ENCODE measurements around the gene EVI5L.

EVI5L gene

GRCh38 chr19:7912697-7913564, 82.9 kb downstream of the EVI5L start:
- Histone ChIP-seq H4K20me1 (ENCODE audit: insufficient read depth, low read length, poor library complexity, severe bottlenecking) (peaks cover 9% of the 10 kb centered on the region), H3K4me1 (ENCODE audit: insufficient read depth, low read length, poor library complexity, severe bottlenecking) (no peaks in the 10 kb centered on the region), H3K79me2 (ENCODE audit: insufficient read depth, low read length) (peaks cover 8% of the 10 kb centered on the region; the same call in 1 of the 2 replicates), H3K9me2 (replicated peaks; ENCODE audit: low read depth, low read length) (no peaks in the 10 kb centered on the region), H3F3A (ENCODE audit: low read depth) (no peaks in the 10 kb centered on the region), H3K9ac (ENCODE audit: low read depth, low read length, poor library complexity, severe bottlenecking) (no peak overlapping the region), H3K27me3 (ENCODE audit: insufficient read depth, low read length, poor library complexity, severe bottlenecking) (no peaks in the 10 kb centered on the region), H3K4me2 (ENCODE audit: low read depth, low read length, poor library complexity, severe bottlenecking) (no peak overlapping the region), H3K36me3 (ENCODE audit: insufficient read depth, low read length) (peaks cover 20% of the 10 kb centered on the region; the same call in 1 of the 2 replicates), H3K4me3 (ENCODE audit: low read length, poor library complexity, severe bottlenecking) (no peak overlapping the region), H2AFZ (ENCODE audit: low read length) (no peak overlapping the region), H3K9me3 (ENCODE audit: insufficient read depth, low read depth, low read length) (no peaks in the 10 kb centered on the region)
- TF ChIP-seq CTCF (conservative IDR thresholded peaks at IDR 0.05; ENCODE audit: low read length), result no peak
- no peak for TF ChIP-seq EZH2phosphoT487 (IDR thresholded peaks at IDR 0.05; ENCODE audit: borderline replicate concordance)

GRCh38 chr19:7913652-7914051, 83.6 kb downstream of the EVI5L start:
- H4K20me1 ChIP-seq (ENCODE audit: insufficient read depth, low read length, poor library complexity, severe bottlenecking), result peaks cover 4% of the 10 kb centered on the region
- H3K36me3 ChIP-seq (ENCODE audit: insufficient read depth, low read length), result peaks cover 20% of the 10 kb centered on the region; the same call in 1 of the 2 replicates
- H3K4me1 ChIP-seq (ENCODE audit: insufficient read depth, low read length, poor library complexity, severe bottlenecking), result no peaks in the 10 kb centered on the region
- H3F3A ChIP-seq (ENCODE audit: low read depth), result no peaks in the 10 kb centered on the region
- H3K9ac ChIP-seq (ENCODE audit: low read depth, low read length, poor library complexity, severe bottlenecking), result no peak overlapping the region
- H3K79me2 ChIP-seq (ENCODE audit: insufficient read depth, low read length), result peaks cover 1% of the 10 kb centered on the region; the same call in 1 of the 2 replicates
- TF ChIP-seq EZH2phosphoT487 (IDR thresholded peaks at IDR 0.05; ENCODE audit: borderline replicate concordance) (no peak), CTCF (conservative IDR thresholded peaks at IDR 0.05; ENCODE audit: low read length) (no peak)
- H2AFZ ChIP-seq (ENCODE audit: low read length), result no peak overlapping the region
- no peaks in the 10 kb centered on the region for H3K9me3 ChIP-seq (ENCODE audit: insufficient read depth, low read depth, low read length)
- H3K4me2 ChIP-seq (ENCODE audit: low read depth, low read length, poor library complexity, severe bottlenecking), result no peak overlapping the region
- no peaks in the 10 kb centered on the region for H3K27me3 ChIP-seq (ENCODE audit: insufficient read depth, low read length, poor library complexity, severe bottlenecking)
- no peak overlapping the region for H3K4me3 ChIP-seq (ENCODE audit: low read length, poor library complexity, severe bottlenecking)
- H3K9me2 ChIP-seq (replicated peaks; ENCODE audit: low read depth, low read length), result no peaks in the 10 kb centered on the region

- no peak overlapping the region for H2AFZ ChIP-seq (ENCODE audit: low read length)
- no peaks in the 10 kb centered on the region for H3K9me2 ChIP-seq (replicated peaks; ENCODE audit: low read depth, low read length)
- H3K79me2 ChIP-seq (ENCODE audit: insufficient read depth, low read length), result no peaks in the 10 kb centered on the region
- H3K9me3 ChIP-seq (ENCODE audit: insufficient read depth, low read depth, low read length), result no peaks in the 10 kb centered on the region
- H3F3A ChIP-seq (ENCODE audit: low read depth), result no peaks in the 10 kb centered on the region
- H3K4me2 ChIP-seq (ENCODE audit: low read depth, low read length, poor library complexity, severe bottlenecking), result no peak overlapping the region
- no peaks in the 10 kb centered on the region for H4K20me1 ChIP-seq (ENCODE audit: insufficient read depth, low read length, poor library complexity, severe bottlenecking)
- TF ChIP-seq CTCF (conservative IDR thresholded peaks at IDR 0.05; ENCODE audit: low read length) (no peak), EZH2phosphoT487 (IDR thresholded peaks at IDR 0.05; ENCODE audit: borderline replicate concordance) (no peak)
- no peak overlapping the region for H3K9ac ChIP-seq (ENCODE audit: low read depth, low read length, poor library complexity, severe bottlenecking)
- H3K4me3 ChIP-seq (ENCODE audit: low read length, poor library complexity, severe bottlenecking), result no peak overlapping the region
- no peaks in the 10 kb centered on the region for H3K27me3 ChIP-seq (ENCODE audit: insufficient read depth, low read length, poor library complexity, severe bottlenecking)
- H3K36me3 ChIP-seq (ENCODE audit: insufficient read depth, low read length), result peaks cover 20% of the 10 kb centered on the region; the same call in 1 of the 2 replicates
- H3K4me1 ChIP-seq (ENCODE audit: insufficient read depth, low read length, poor library complexity, severe bottlenecking), result no peaks in the 10 kb centered on the region
Measured at GRCh38 chr19:7914099-7914498, 84.1 kb downstream of the EVI5L start.
